HepG2 (cell line): ENCODE measurements around the gene JAZF1.

Experiments
- EP300 ChIP-seq, 3 experiments: sonication (generic) in 1 of 3; formaldehyde crosslinking in 1 of 3; IDR thresholded peaks; 2 replicates each; pipeline versions ENCODE4 v1.5.1 to v1.6.1; 2011 to 2020; ENCODE audit warnings: low read depth in 2 of 3, low read length in 2 of 3, borderline replicate concordance in 1 of 3, improper control_type of control experiment in 1 of 3, mild to moderate bottlenecking in 1 of 3, missing genetic modification reagents in 1 of 3, moderate library complexity in 1 of 3
- MAFG ChIP-seq: sonication (generic); formaldehyde crosslinking; IDR thresholded peaks from 2 replicates; pipeline ENCODE4 v1.5.1; 2020; ENCODE audit warnings: mild to moderate bottlenecking, missing genetic modification reagents
- ZNF577 ChIP-seq: sonication (generic); formaldehyde crosslinking; IDR thresholded peaks from 2 replicates; pipeline ENCODE4 v1.4.0; 2020; ENCODE audit warnings: mild to moderate bottlenecking, low read depth, missing genetic modification reagents, borderline replicate concordance
- TF ChIP-seq, protein P1 (sequence below), 2 experiments: sonication (generic) in 1 of 2; formaldehyde crosslinking in 1 of 2; IDR thresholded peaks; 2 replicates each; pipeline versions ENCODE4 v1.4.0 to v1.6.1; 2018 to 2020; ENCODE audit warnings: missing genetic modification reagents in 2 of 2, borderline replicate concordance in 1 of 2, low read depth in 1 of 2, mild to moderate bottlenecking in 1 of 2, missing biosample characterization in 1 of 2
- TF ChIP-seq, protein P2 (sequence below): sonication (generic); formaldehyde crosslinking; IDR thresholded peaks from 2 replicates; pipeline ENCODE4 v1.5.0; 2020; ENCODE audit warnings: mild to moderate bottlenecking, missing genetic modification reagents, moderate library complexity

GRCh38 chr7:27923642-27923980 lies 257.0 kb downstream of the JAZF1 start:
- TF ChIP-seq EP300 (IDR thresholded peaks at IDR 0.05; ENCODE audit: low read depth in 2 of 2, low read length in 2 of 2): no peak
- no peak for TF ChIP-seq EP300 (CRISPR knock-in tag; IDR thresholded peaks at IDR 0.05; ENCODE audit: borderline replicate concordance)
- no peak for TF ChIP-seq ZNF577 (CRISPR knock-in tag)
- TF ChIP-seq, protein P1, sequence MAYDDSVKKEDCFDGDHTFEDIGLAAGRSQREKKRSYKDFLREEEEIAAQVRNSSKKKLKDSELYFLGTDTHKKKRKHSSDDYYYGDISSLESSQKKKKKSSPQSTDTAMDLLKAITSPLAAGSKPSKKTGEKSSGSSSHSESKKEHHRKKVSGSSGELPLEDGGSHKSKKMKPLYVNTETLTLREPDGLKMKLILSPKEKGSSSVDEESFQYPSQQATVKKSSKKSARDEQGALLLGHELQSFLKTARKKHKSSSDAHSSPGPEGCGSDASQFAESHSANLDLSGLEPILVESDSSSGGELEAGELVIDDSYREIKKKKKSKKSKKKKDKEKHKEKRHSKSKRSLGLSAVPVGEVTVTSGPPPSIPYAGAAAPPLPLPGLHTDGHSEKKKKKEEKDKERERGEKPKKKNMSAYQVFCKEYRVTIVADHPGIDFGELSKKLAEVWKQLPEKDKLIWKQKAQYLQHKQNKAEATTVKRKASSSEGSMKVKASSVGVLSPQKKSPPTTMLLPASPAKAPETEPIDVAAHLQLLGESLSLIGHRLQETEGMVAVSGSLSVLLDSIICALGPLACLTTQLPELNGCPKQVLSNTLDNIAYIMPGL (CRISPR knock-in tag; IDR thresholded peaks at IDR 0.05; ENCODE audit: borderline replicate concordance in 1 of 2, low read depth in 1 of 2): no peak
- TF ChIP-seq, protein P2, sequence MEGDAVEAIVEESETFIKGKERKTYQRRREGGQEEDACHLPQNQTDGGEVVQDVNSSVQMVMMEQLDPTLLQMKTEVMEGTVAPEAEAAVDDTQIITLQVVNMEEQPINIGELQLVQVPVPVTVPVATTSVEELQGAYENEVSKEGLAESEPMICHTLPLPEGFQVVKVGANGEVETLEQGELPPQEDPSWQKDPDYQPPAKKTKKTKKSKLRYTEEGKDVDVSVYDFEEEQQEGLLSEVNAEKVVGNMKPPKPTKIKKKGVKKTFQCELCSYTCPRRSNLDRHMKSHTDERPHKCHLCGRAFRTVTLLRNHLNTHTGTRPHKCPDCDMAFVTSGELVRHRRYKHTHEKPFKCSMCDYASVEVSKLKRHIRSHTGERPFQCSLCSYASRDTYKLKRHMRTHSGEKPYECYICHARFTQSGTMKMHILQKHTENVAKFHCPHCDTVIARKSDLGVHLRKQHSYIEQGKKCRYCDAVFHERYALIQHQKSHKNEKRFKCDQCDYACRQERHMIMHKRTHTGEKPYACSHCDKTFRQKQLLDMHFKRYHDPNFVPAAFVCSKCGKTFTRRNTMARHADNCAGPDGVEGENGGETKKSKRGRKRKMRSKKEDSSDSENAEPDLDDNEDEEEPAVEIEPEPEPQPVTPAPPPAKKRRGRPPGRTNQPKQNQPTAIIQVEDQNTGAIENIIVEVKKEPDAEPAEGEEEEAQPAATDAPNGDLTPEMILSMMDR (CRISPR knock-in tag): no peak
- TF ChIP-seq MAFG (CRISPR knock-in tag): no peak
